NCI-H226 (cell line): ENCODE measurements around the gene HTR2B.
A peak's percentile ranks its signal among the peaks of the same experiment; 100 is the strongest.
"Not testable (repeated sequence)": the region's sequence is repeated elsewhere in the genome, so short reads cannot be mapped to it uniquely, and the experiment has no call there.

Experiments used
- DNase-seq: peaks from one replicate; pipeline ENCODE4 v3.0.0-alpha.2; 2015

HTR2B gene

GRCh38 chr2:231132129-231132528, 7.3 kb upstream of the HTR2B start:
- peak; percentile 61 for DNase-seq

- no peak for DNase-seq
Observed at GRCh38 chr2:231130336-231131056, 5.7 kb upstream of the HTR2B start.

GRCh38 chr2:231129216-231129615, 4.4 kb upstream of the HTR2B start:
- DNase-seq = no peak

GRCh38 chr2:231128541-231128940, 3.7 kb upstream of the HTR2B start:
- no peak for DNase-seq

GRCh38 chr2:231127936-231128335, 3.1 kb upstream of the HTR2B start:
- no peak for DNase-seq

GRCh38 chr2:231127480-231127879, 2.6 kb upstream of the HTR2B start:
- DNase-seq = no peak

GRCh38 chr2:231126123-231126522, 1.3 kb upstream of the HTR2B start:
- no peak for DNase-seq

GRCh38 chr2:231123362-231123898, 1.4 kb downstream of the HTR2B start:
- no peak for DNase-seq

- no peak for DNase-seq
Observed at GRCh38 chr2:231118614-231118942, 6.3 kb downstream of the HTR2B start.

GRCh38 chr2:231117922-231118613, 6.8 kb downstream of the HTR2B start:
- no peak for DNase-seq

GRCh38 chr2:231117148-231117547, 7.7 kb downstream of the HTR2B start:
- DNase-seq = no peak

GRCh38 chr2:231115651-231116050, 9.2 kb downstream of the HTR2B start:
- no peak for DNase-seq

- DNase-seq = no peak
Observed at GRCh38 chr2:231113489-231113888, 11.4 kb downstream of the HTR2B start.

- DNase-seq = peak; percentile 9
Observed at GRCh38 chr2:231111987-231112386, 12.9 kb downstream of the HTR2B start.

GRCh38 chr2:231110551-231110950, 14.3 kb downstream of the HTR2B start:
- DNase-seq = no peak

- DNase-seq = no peak
Observed at GRCh38 chr2:231104115-231104713, 20.6 kb downstream of the HTR2B start.

- DNase-seq = no peak
Observed at GRCh38 chr2:231102772-231103171, 22.1 kb downstream of the HTR2B start.

- DNase-seq = no peak
Observed at GRCh38 chr2:231100990-231101389, 23.9 kb downstream of the HTR2B start.

- DNase-seq = not testable (repeated sequence)
Observed at GRCh38 chr2:231100321-231100720, 24.5 kb downstream of the HTR2B start.

- no peak for DNase-seq
Observed at GRCh38 chr2:231099918-231100317, 24.9 kb downstream of the HTR2B start.

GRCh38 chr2:231094736-231095346, 30.0 kb downstream of the HTR2B start:
- DNase-seq = peak; percentile 15

- no peak for DNase-seq
Observed at GRCh38 chr2:231093933-231094332, 30.9 kb downstream of the HTR2B start.

- no peak for DNase-seq
Observed at GRCh38 chr2:231088754-231089153, 36.1 kb downstream of the HTR2B start.

- DNase-seq = no peak
Observed at GRCh38 chr2:231084565-231084964, 40.3 kb downstream of the HTR2B start.
